NCI-H2171 treated with DMSO at 0.1 percent for 48 hours (cell line): ENCODE results near the gene MUC13.
"Not testable (repeated sequence)": the region's sequence is repeated elsewhere in the genome, so short reads cannot be mapped to it uniquely, and the experiment has no call there.

Experiments used
- DNase-seq: peaks from one replicate; lab custom pipeline; 2025; lab: John Stamatoyannopoulos, UW

Gene MUC13

GRCh38 chr3:124934577-124934976 is at the start of gene MUC13:
MUC13 (minus strand) TSS chr3:124934751; CDS start chr3:124934712, 39 bp downstream.
- no peak for DNase-seq

- DNase-seq, result no peak
Measured at GRCh38 chr3:124982855-124983254, 48.3 kb upstream of the MUC13 start.

GRCh38 chr3:124981472-124981871 is 46.9 kb upstream of the MUC13 start:
- no peak for DNase-seq

GRCh38 chr3:124978627-124979026 is 44.1 kb upstream of the MUC13 start:
- no peak for DNase-seq

- DNase-seq, result no peak
Measured at GRCh38 chr3:124976383-124976782, 41.8 kb upstream of the MUC13 start.

- DNase-seq, result no peak
Measured at GRCh38 chr3:124974691-124975090, 40.1 kb upstream of the MUC13 start.

- DNase-seq, result no peak
Measured at GRCh38 chr3:124973290-124973689, 38.7 kb upstream of the MUC13 start.

- peak; percentile 73 for DNase-seq
Measured at GRCh38 chr3:124972457-124972856, 37.9 kb upstream of the MUC13 start.

- no peak for DNase-seq
Measured at GRCh38 chr3:124969963-124970722, 35.6 kb upstream of the MUC13 start.

- no peak for DNase-seq
Measured at GRCh38 chr3:124969190-124969589, 34.6 kb upstream of the MUC13 start.

GRCh38 chr3:124967964-124968363 is 33.4 kb upstream of the MUC13 start:
- DNase-seq, result peak; percentile 44

GRCh38 chr3:124966521-124967445 is 32.2 kb upstream of the MUC13 start:
- no peak for DNase-seq

GRCh38 chr3:124965413-124965812 is 30.9 kb upstream of the MUC13 start:
- DNase-seq, result no peak

- DNase-seq, result no peak
Measured at GRCh38 chr3:124964387-124964786, 29.8 kb upstream of the MUC13 start.

GRCh38 chr3:124963755-124964154 is 29.2 kb upstream of the MUC13 start:
- DNase-seq, result no peak

- DNase-seq, result no peak
Measured at GRCh38 chr3:124962403-124962940, 27.9 kb upstream of the MUC13 start.

- no peak for DNase-seq
Measured at GRCh38 chr3:124960698-124961097, 26.1 kb upstream of the MUC13 start.

- DNase-seq, result no peak
Measured at GRCh38 chr3:124960105-124960504, 25.6 kb upstream of the MUC13 start.

- not testable (repeated sequence) for DNase-seq
Measured at GRCh38 chr3:124957951-124958350, 23.4 kb upstream of the MUC13 start.

- no peak for DNase-seq
Measured at GRCh38 chr3:124952282-124952855, 17.8 kb upstream of the MUC13 start.

GRCh38 chr3:124951511-124952281 is 17.1 kb upstream of the MUC13 start:
- no peak for DNase-seq

- no peak for DNase-seq
Measured at GRCh38 chr3:124950026-124950425, 15.5 kb upstream of the MUC13 start.
